OCI-LY1 (cell line): ENCODE results near the gene HTATIP2.

ENCODE experiments used
- H2AFZ ChIP-seq: fragments of 200-600 bp; sonication (generic), shearing (Covaris generic); 2 replicates; pipeline ENCODE4 v1.6.0; 2014; ENCODE audit warnings: antibody characterized with exemption, mild to moderate bottlenecking, low read length
- H3F3A ChIP-seq: fragments of 200-600 bp; sonication (generic), shearing (Covaris generic); 2 replicates; pipeline ENCODE4 v1.6.0; 2014; ENCODE audit warnings: mild to moderate bottlenecking, antibody characterized with exemption, low read length, moderate library complexity; ENCODE audit not compliant: insufficient read depth
- H3K27ac ChIP-seq: fragments of 200-600 bp; sonication (generic); 2 replicates; pipeline ENCODE4 v1.5.1; 2014; ENCODE audit warnings: low read length, mixed run types, mild to moderate bottlenecking, low read depth; ENCODE audit not compliant: poor library complexity, severe bottlenecking
- H3K27me3 ChIP-seq: fragments of 200-600 bp; sonication (generic); 2 replicates; pipeline ENCODE4 v1.6.0; 2014; ENCODE audit warnings: antibody characterized with exemption, mild to moderate bottlenecking, low read length, moderate library complexity; ENCODE audit not compliant: insufficient read depth
- H3K36me3 ChIP-seq: fragments of 200-600 bp; sonication (generic); 2 replicates; pipeline ENCODE4 v1.6.1; 2014; ENCODE audit warnings: mild to moderate bottlenecking, antibody characterized with exemption, low read length, moderate library complexity, mixed read lengths; ENCODE audit not compliant: insufficient read depth
- H3K4me1 ChIP-seq: fragments of 200-600 bp; sonication (generic); 2 replicates; pipeline ENCODE4 v1.5.1; 2014; ENCODE audit warnings: mild to moderate bottlenecking, low read length, moderate library complexity; ENCODE audit not compliant: insufficient read depth, severe bottlenecking
- H3K4me2 ChIP-seq: fragments of 200-600 bp; sonication (generic), shearing (Covaris generic); 2 replicates; pipeline ENCODE4 v1.6.1; 2014; ENCODE audit warnings: low read length
- H3K4me3 ChIP-seq: fragments of 200-600 bp; sonication (generic); 2 replicates; pipeline ENCODE4 v1.5.1; 2014; ENCODE audit warnings: low read length, low read depth, mild to moderate bottlenecking, mixed read lengths; ENCODE audit not compliant: poor library complexity, severe bottlenecking
- H3K79me2 ChIP-seq: fragments of 200-600 bp; shearing (Covaris generic); 2 replicates; pipeline ENCODE4 v1.6.1; 2016; ENCODE audit warnings: mixed run types, low read length, mixed read lengths; ENCODE audit not compliant: insufficient read depth
- H3K9ac ChIP-seq: fragments of 200-600 bp; sonication (generic), shearing (Covaris generic); 2 replicates; pipeline ENCODE4 v1.6.1; 2014; ENCODE audit warnings: mild to moderate bottlenecking, low read length, mixed read lengths
- H3K9me2 ChIP-seq: fragments of 200-600 bp; sonication (generic), shearing (Covaris generic); 2 replicates; pipeline ENCODE4 v1.6.1; 2014; ENCODE audit warnings: low read depth, mild to moderate bottlenecking, low read length, mixed read lengths
- H3K9me3 ChIP-seq: fragments of 200-600 bp; shearing (Covaris generic); 2 replicates; pipeline ENCODE4 v1.6.1; 2014; ENCODE audit warnings: low read length, mixed read lengths
- H4K20me1 ChIP-seq: fragments of 200-600 bp; sonication (generic), shearing (Covaris generic); 2 replicates; pipeline ENCODE4 v1.6.0; 2016; ENCODE audit warnings: mild to moderate bottlenecking, low read length; ENCODE audit not compliant: insufficient read depth
- CTCF ChIP-seq: fragments of 200-600 bp; sonication (generic), shearing (Covaris generic); IDR thresholded peaks from 2 replicates; pipeline ENCODE4 v1.5.1; 2017; ENCODE audit warnings: mild to moderate bottlenecking, antibody characterized with exemption, low read length, moderate library complexity, mixed read lengths
- EZH2 ChIP-seq: fragments of 200-600 bp; sonication (generic), shearing (Covaris generic); IDR thresholded peaks from 2 replicates; pipeline ENCODE4 v1.8.0; 2017; ENCODE audit warnings: borderline replicate concordance, mixed run types, mild to moderate bottlenecking, antibody characterized with exemption, low read length, moderate library complexity, mixed read lengths

HTATIP2 gene

GRCh38 chr11:20369826-20370225, 6.3 kb downstream of the HTATIP2 start:
- Histone ChIP-seq H3K4me3 (no peak overlapping the region), H3K9me3 (no peaks in the 10 kb centered on the region), H3K36me3 (peaks cover 32% of the 10 kb centered on the region), H3K9me2 (no peaks in the 10 kb centered on the region), H3F3A (no peaks in the 10 kb centered on the region), H3K27me3 (no peaks in the 10 kb centered on the region), H3K4me1 (peaks cover 22% of the 10 kb centered on the region), H3K4me2 (no peak overlapping the region), H4K20me1 (no peaks in the 10 kb centered on the region), H3K27ac (no peak overlapping the region), H2AFZ (no peak overlapping the region), H3K9ac (no peak overlapping the region), H3K79me2 (no peaks in the 10 kb centered on the region)
- TF ChIP-seq CTCF: no peak
- TF ChIP-seq EZH2: no peak

- H3K79me2 ChIP-seq: no peaks in the 10 kb centered on the region
- H3K4me3 ChIP-seq: no peak overlapping the region
- no peaks in the 10 kb centered on the region for H3K27me3 ChIP-seq
- TF ChIP-seq EZH2 (no peak), CTCF (no peak)
- no peaks in the 10 kb centered on the region for H3F3A ChIP-seq
- no peaks in the 10 kb centered on the region for H3K9me3 ChIP-seq
- H3K9me2 ChIP-seq: no peaks in the 10 kb centered on the region
- no peaks in the 10 kb centered on the region for H4K20me1 ChIP-seq
- H3K27ac ChIP-seq: no peak overlapping the region
- H3K36me3 ChIP-seq: peaks cover 36% of the 10 kb centered on the region
- H3K4me2 ChIP-seq: no peak overlapping the region
- no peak overlapping the region for H2AFZ ChIP-seq
- no peak overlapping the region for H3K9ac ChIP-seq
- peaks cover 4% of the 10 kb centered on the region for H3K4me1 ChIP-seq
These were observed 8.6 kb downstream of the HTATIP2 start for GRCh38 chr11:20372081-20372626.

- H3K4me2 ChIP-seq: no peak overlapping the region
- H3K27me3 ChIP-seq: no peaks in the 10 kb centered on the region
- H3K36me3 ChIP-seq: peaks cover 41% of the 10 kb centered on the region
- no peaks in the 10 kb centered on the region for H3K9me3 ChIP-seq
- H2AFZ ChIP-seq: no peak overlapping the region
- H3K9ac ChIP-seq: no peak overlapping the region
- H3K27ac ChIP-seq: no peak overlapping the region
- no peaks in the 10 kb centered on the region for H3F3A ChIP-seq
- H3K9me2 ChIP-seq: no peaks in the 10 kb centered on the region
- H3K79me2 ChIP-seq: no peaks in the 10 kb centered on the region
- no peaks in the 10 kb centered on the region for H4K20me1 ChIP-seq
- no peak overlapping the region for H3K4me3 ChIP-seq
- no peak for TF ChIP-seq EZH2
- no peak for TF ChIP-seq CTCF
- H3K4me1 ChIP-seq: no peaks in the 10 kb centered on the region
These were observed 9.6 kb downstream of the HTATIP2 start for GRCh38 chr11:20373147-20373546.
